ENCODE measurements around the gene PCP4. TPM values are rescaled to one million over a fixed set of nuclear protein-coding genes. Genes with fewer than 3 reads are reported as not detected.

The PCP4 gene
- total RNA-seq, 4 donors from 2014 or later = 30.8 to 167 (median 110) TPM

GRCh38 chr21:39902986-39903385 is 35.7 kb downstream of the PCP4 start:
- Histone ChIP-seq H3K27me3 (no peaks in the 10 kb centered on the region), H3K4me1 (no peaks in the 10 kb centered on the region), H3K27ac (no peak overlapping the region), H3K36me3 (no peaks in the 10 kb centered on the region), H3K9me3 (no peaks in the 10 kb centered on the region), H3K4me3 (no peak overlapping the region)
- no peak for ATAC-seq
- TF ChIP-seq CTCF (IDR thresholded peaks at IDR 0.05) (no peak), POLR2AphosphoS5 (IDR thresholded peaks at IDR 0.05) (no peak), POLR2A (IDR thresholded peaks at IDR 0.05) (no peak), EP300 (IDR thresholded peaks at IDR 0.05) (no peak)
- 44 to 49% methylated on average over 5 of the region's 5 CpGs for whole genome bisulfite sequencing, 2 donors (ENCODE audit: low coverage in 1 of 2)

GRCh38 chr21:39904457-39904856 is 37.2 kb downstream of the PCP4 start:
- TF ChIP-seq EP300 (IDR thresholded peaks at IDR 0.05) = no peak
- TF ChIP-seq POLR2AphosphoS5 (IDR thresholded peaks at IDR 0.05) = no peak
- TF ChIP-seq POLR2A (IDR thresholded peaks at IDR 0.05) = no peak
- no peak for TF ChIP-seq CTCF (IDR thresholded peaks at IDR 0.05)
- Histone ChIP-seq H3K27me3 (no peaks in the 10 kb centered on the region), H3K9me3 (no peaks in the 10 kb centered on the region), H3K36me3 (no peaks in the 10 kb centered on the region), H3K27ac (no peak overlapping the region), H3K4me3 (no peak overlapping the region), H3K4me1 (no peaks in the 10 kb centered on the region)
- ATAC-seq = no peak
- 78% methylated on average over 1 of the region's 3 CpGs; no CpG with 5 or more reads in 1 of the 2 donors for WGBS, 2 donors (ENCODE audit: low coverage in 1 of 2)

GRCh38 chr21:39908265-39908923 is 41.2 kb downstream of the PCP4 start:
- no peak overlapping the region for H3K4me3 ChIP-seq
- no peaks in the 10 kb centered on the region for H3K36me3 ChIP-seq
- H3K9me3 ChIP-seq = no peaks in the 10 kb centered on the region
- WGBS, 2 donors (ENCODE audit: low coverage in 1 of 2) = 0% methylated on average over 1 of the region's 9 CpGs; no CpG with 5 or more reads in 1 of the 2 donors
- H3K27ac ChIP-seq = no peak overlapping the region
- no peak for TF ChIP-seq CTCF (IDR thresholded peaks at IDR 0.05)
- TF ChIP-seq POLR2A (IDR thresholded peaks at IDR 0.05) = no peak
- no peak for TF ChIP-seq EP300 (IDR thresholded peaks at IDR 0.05)
- TF ChIP-seq POLR2AphosphoS5 (IDR thresholded peaks at IDR 0.05) = no peak
- no peak for ATAC-seq
- H3K4me1 ChIP-seq = peaks cover 0 to 6% (median 0%) of the 10 kb centered on the region in 3 donors
- H3K27me3 ChIP-seq = no peaks in the 10 kb centered on the region

- Histone ChIP-seq H3K36me3 (no peaks in the 10 kb centered on the region), H3K27ac (no peak overlapping the region), H3K4me1 (peaks cover 0 to 6% (median 0%) of the 10 kb centered on the region in 3 donors), H3K4me3 (no peak overlapping the region), H3K27me3 (no peaks in the 10 kb centered on the region), H3K9me3 (no peaks in the 10 kb centered on the region)
- no peak for TF ChIP-seq POLR2AphosphoS5 (IDR thresholded peaks at IDR 0.05)
- TF ChIP-seq CTCF (IDR thresholded peaks at IDR 0.05) = peak in 3 of 4 experiments; percentile 8 to 28 (median 26)
- 66 to 75% methylated on average over 10 of the region's 10 CpGs for WGBS, 2 donors (ENCODE audit: low coverage in 1 of 2)
- ATAC-seq = no peak
Observed at GRCh38 chr21:39911286-39912199, 44.3 kb downstream of the PCP4 start.
